KMS-11 (cell line): ENCODE results near the gene SLC29A3.

ENCODE experiments used
- H2AFZ ChIP-seq: fragments of 200-600 bp; sonication (generic); 2 replicates; pipeline ENCODE4 v1.6.1; 2016; ENCODE audit warnings: antibody characterized with exemption, mixed run types, low read depth
- H3K27ac ChIP-seq: fragments of 200-600 bp; sonication (generic); 2 replicates; pipeline ENCODE4 v1.6.1; 2016; ENCODE audit warnings: mild to moderate bottlenecking, mixed run types
- H3K27me3 ChIP-seq: fragments of 200-600 bp; sonication (generic); 2 replicates; pipeline ENCODE4 v1.6.1; 2017; ENCODE audit warnings: mild to moderate bottlenecking, low read depth, mixed run types, moderate library complexity; ENCODE audit not compliant: insufficient read depth
- H3K36me3 ChIP-seq: fragments of 200-600 bp; sonication (generic); 2 replicates; pipeline ENCODE4 v1.6.1; 2017; ENCODE audit warnings: mild to moderate bottlenecking, mixed run types; ENCODE audit not compliant: insufficient read depth
- H3K4me1 ChIP-seq: fragments of 200-600 bp; sonication (generic); 2 replicates; pipeline ENCODE4 v1.6.1; 2016; ENCODE audit warnings: mild to moderate bottlenecking, low read depth, mixed run types; ENCODE audit not compliant: poor library complexity, severe bottlenecking
- H3K4me2 ChIP-seq: fragments of 200-600 bp; sonication (generic); 2 replicates; pipeline ENCODE4 v1.7.0; 2016; ENCODE audit warnings: mild to moderate bottlenecking, mixed run types
- H3K4me3 ChIP-seq: fragments of 200-600 bp; sonication (generic); IDR thresholded peaks from 2 replicates; pipeline ENCODE4 v1.6.1; 2017; ENCODE audit warnings: low read depth, low read length, mixed read lengths; ENCODE audit not compliant: insufficient read depth
- H3K79me2 ChIP-seq: fragments of 200-600 bp; sonication (generic); 2 replicates; pipeline ENCODE4 v1.6.1; 2016; ENCODE audit warnings: low read depth, mixed run types; ENCODE audit not compliant: insufficient read depth
- H3K9ac ChIP-seq: fragments of 200-600 bp; sonication (generic); 2 replicates; pipeline ENCODE4 v1.6.1; 2016; ENCODE audit warnings: mild to moderate bottlenecking, mixed run types
- H4K20me1 ChIP-seq: fragments of 200-600 bp; sonication (generic); 2 replicates; pipeline ENCODE4 v1.6.1; 2016; ENCODE audit warnings: mild to moderate bottlenecking, mixed run types; ENCODE audit not compliant: insufficient read depth
- TF ChIP-seq, protein P1 (sequence below): fragments of 200-600 bp; sonication (generic); conservative IDR thresholded peaks from 2 replicates; pipeline ENCODE4 v1.6.1; 2017; ENCODE audit warnings: low read depth, mild to moderate bottlenecking, antibody characterized with exemption, low read length, moderate library complexity, mixed read lengths

The SLC29A3 gene

DNA sequence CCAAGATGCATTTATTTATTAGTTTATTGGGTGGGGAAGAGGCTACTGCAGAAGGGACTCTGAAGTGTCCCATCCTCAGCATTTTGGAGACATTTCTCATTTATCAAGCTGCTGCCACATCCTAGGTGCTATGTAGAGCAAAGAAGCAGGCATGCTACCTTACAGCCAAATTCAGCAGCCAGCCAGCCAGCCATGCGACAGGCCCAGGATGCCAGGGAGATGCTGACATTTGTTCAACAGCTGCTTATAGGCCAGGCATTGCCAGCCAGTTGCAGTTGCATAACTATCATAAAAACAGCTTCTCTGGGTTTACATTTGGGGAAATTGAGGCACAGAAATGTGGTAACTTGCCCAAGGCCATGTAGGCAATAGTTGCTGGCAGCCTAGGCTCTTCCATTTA lies 2.3 kb downstream of the SLC29A3 start:
- H3K9ac ChIP-seq: no peak overlapping the region

DNA sequence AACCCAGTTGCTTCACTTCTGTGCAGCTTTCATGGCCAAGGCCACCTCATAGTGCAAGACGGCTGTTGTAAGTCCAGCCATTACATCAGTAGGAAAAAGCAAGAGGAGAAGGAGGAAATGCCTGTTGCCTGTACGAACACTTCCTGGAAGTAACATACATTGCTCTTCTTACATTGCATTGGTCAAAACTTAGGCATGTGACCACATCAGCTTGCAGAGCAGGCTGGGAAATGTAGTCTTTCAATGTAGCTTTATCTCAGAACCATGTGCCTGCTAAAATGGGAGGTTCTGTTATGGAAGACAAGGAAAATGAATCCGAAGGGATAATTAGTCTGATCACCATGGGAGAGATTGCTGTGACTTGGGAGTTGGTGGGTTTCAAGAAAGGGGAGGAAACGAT lies 4.3 kb downstream of the SLC29A3 start:
- TF ChIP-seq, protein P1, sequence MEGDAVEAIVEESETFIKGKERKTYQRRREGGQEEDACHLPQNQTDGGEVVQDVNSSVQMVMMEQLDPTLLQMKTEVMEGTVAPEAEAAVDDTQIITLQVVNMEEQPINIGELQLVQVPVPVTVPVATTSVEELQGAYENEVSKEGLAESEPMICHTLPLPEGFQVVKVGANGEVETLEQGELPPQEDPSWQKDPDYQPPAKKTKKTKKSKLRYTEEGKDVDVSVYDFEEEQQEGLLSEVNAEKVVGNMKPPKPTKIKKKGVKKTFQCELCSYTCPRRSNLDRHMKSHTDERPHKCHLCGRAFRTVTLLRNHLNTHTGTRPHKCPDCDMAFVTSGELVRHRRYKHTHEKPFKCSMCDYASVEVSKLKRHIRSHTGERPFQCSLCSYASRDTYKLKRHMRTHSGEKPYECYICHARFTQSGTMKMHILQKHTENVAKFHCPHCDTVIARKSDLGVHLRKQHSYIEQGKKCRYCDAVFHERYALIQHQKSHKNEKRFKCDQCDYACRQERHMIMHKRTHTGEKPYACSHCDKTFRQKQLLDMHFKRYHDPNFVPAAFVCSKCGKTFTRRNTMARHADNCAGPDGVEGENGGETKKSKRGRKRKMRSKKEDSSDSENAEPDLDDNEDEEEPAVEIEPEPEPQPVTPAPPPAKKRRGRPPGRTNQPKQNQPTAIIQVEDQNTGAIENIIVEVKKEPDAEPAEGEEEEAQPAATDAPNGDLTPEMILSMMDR: no peak
- Histone ChIP-seq H2AFZ (no peak overlapping the region), H4K20me1 (no peaks in the 10 kb centered on the region), H3K36me3 (no peaks in the 10 kb centered on the region), H3K27ac (no peak overlapping the region), H3K27me3 (no peaks in the 10 kb centered on the region), H3K9ac (no peak overlapping the region), H3K4me1 (peaks cover 10% of the 10 kb centered on the region), H3K4me3 (no peak overlapping the region), H3K79me2 (no peaks in the 10 kb centered on the region), H3K4me2 (no peak overlapping the region)

More for the DNA sequence above, 2.3 kb downstream of the SLC29A3 start:
- H2AFZ ChIP-seq: no peak overlapping the region
- no peaks in the 10 kb centered on the region for H3K27me3 ChIP-seq
- H3K4me1 ChIP-seq: peaks cover 17% of the 10 kb centered on the region
- no peaks in the 10 kb centered on the region for H3K79me2 ChIP-seq
- H3K4me3 ChIP-seq: no peak overlapping the region
- no peaks in the 10 kb centered on the region for H3K36me3 ChIP-seq
- no peak overlapping the region for H3K27ac ChIP-seq
- no peak overlapping the region for H3K4me2 ChIP-seq
- TF ChIP-seq, protein P1: no peak
- H4K20me1 ChIP-seq: no peaks in the 10 kb centered on the region

DNA sequence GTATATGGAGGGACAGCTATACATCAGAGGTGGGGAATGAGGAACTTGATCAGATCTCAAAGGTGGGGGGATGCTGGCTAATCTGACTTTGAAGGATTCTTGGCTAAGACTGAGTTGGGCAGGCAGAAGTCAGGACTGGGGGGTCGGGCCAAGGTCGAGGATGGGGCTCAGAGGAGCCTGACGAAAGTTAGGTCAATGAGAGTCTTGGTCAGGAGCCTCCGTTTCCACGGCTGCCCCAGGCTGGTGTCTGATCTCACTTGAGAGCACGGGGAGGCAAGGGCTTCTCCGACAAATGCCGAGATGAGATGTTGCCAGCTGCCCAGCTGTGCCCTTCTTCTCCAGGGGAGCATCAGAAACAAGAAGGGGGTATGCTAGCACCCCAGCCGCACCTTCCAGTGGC lies 5.7 kb downstream of the SLC29A3 start:
- Histone ChIP-seq H4K20me1 (no peaks in the 10 kb centered on the region), H3K4me1 (peaks cover 5% of the 10 kb centered on the region), H3K36me3 (no peaks in the 10 kb centered on the region), H3K79me2 (no peaks in the 10 kb centered on the region), H3K4me3 (no peak overlapping the region), H2AFZ (no peak overlapping the region), H3K4me2 (no peak overlapping the region), H3K9ac (no peak overlapping the region), H3K27ac (no peak overlapping the region), H3K27me3 (no peaks in the 10 kb centered on the region)
- TF ChIP-seq, protein P1: no peak

DNA sequence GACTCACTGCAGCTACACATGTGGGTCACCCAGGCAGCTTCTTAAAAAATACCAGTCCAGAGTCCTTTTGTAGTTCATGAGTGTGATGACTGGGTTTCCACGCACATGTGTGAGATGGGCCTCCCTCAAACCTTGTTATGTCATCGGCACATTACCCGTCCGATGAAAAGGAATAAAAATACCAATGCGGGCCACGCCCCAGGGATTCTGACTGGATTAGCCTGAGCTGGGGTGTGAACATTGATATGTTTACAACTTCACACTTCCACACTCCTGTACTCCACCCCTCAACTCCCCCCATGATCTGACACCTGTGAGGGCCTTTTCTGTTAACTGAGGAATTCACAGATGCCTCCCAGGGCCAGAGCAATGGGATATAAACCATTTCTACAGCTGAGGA lies 6.2 kb downstream of the SLC29A3 start:
- H3K27me3 ChIP-seq: no peaks in the 10 kb centered on the region
- no peaks in the 10 kb centered on the region for H3K79me2 ChIP-seq
- H3K4me2 ChIP-seq: no peak overlapping the region
- H3K4me1 ChIP-seq: peaks cover under 1% of the 10 kb centered on the region
- H3K9ac ChIP-seq: no peak overlapping the region
- no peak overlapping the region for H2AFZ ChIP-seq
- H4K20me1 ChIP-seq: no peaks in the 10 kb centered on the region
- H3K36me3 ChIP-seq: no peaks in the 10 kb centered on the region
- TF ChIP-seq, protein P1: no peak
- no peak overlapping the region for H3K27ac ChIP-seq
- H3K4me3 ChIP-seq: no peak overlapping the region

- no peak overlapping the region for H3K4me3 ChIP-seq
- no peaks in the 10 kb centered on the region for H3K4me1 ChIP-seq
- no peaks in the 10 kb centered on the region for H3K27me3 ChIP-seq
- no peaks in the 10 kb centered on the region for H3K36me3 ChIP-seq
- H3K79me2 ChIP-seq: no peaks in the 10 kb centered on the region
- no peak overlapping the region for H3K27ac ChIP-seq
- H2AFZ ChIP-seq: no peak overlapping the region
- no peak overlapping the region for H3K4me2 ChIP-seq
- H4K20me1 ChIP-seq: no peaks in the 10 kb centered on the region
- no peak overlapping the region for H3K9ac ChIP-seq
- TF ChIP-seq, protein P1: no peak
Measured at GRCh38 chr10:71326464-71326881, 7.4 kb downstream of the SLC29A3 start.
